Erythroblast (primary cell): ENCODE data around the gene FBXL16.
"Not testable (repeated sequence)": the region's sequence is repeated elsewhere in the genome, so short reads cannot be mapped to it uniquely, and the experiment has no call there.

Experiments used
- DNase-seq, 2 experiments: peaks; one replicate each; lab custom pipeline; 2025; lab: John Stamatoyannopoulos, UW
- GATA1 ChIP-seq: IDR thresholded peaks from 2 replicates; pipeline ENCODE4 v1.6.1; 2011; ENCODE audit warnings: low read depth, mild to moderate bottlenecking, control low read depth, low read length, moderate library complexity
- POLR2A ChIP-seq: IDR thresholded peaks from 2 replicates; pipeline ENCODE4 v1.6.1; 2011; ENCODE audit warnings: mild to moderate bottlenecking, low read length

FBXL16 gene, protein sequence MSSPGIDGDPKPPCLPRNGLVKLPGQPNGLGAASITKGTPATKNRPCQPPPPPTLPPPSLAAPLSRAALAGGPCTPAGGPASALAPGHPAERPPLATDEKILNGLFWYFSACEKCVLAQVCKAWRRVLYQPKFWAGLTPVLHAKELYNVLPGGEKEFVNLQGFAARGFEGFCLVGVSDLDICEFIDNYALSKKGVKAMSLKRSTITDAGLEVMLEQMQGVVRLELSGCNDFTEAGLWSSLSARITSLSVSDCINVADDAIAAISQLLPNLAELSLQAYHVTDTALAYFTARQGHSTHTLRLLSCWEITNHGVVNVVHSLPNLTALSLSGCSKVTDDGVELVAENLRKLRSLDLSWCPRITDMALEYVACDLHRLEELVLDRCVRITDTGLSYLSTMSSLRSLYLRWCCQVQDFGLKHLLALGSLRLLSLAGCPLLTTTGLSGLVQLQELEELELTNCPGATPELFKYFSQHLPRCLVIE

DNA sequence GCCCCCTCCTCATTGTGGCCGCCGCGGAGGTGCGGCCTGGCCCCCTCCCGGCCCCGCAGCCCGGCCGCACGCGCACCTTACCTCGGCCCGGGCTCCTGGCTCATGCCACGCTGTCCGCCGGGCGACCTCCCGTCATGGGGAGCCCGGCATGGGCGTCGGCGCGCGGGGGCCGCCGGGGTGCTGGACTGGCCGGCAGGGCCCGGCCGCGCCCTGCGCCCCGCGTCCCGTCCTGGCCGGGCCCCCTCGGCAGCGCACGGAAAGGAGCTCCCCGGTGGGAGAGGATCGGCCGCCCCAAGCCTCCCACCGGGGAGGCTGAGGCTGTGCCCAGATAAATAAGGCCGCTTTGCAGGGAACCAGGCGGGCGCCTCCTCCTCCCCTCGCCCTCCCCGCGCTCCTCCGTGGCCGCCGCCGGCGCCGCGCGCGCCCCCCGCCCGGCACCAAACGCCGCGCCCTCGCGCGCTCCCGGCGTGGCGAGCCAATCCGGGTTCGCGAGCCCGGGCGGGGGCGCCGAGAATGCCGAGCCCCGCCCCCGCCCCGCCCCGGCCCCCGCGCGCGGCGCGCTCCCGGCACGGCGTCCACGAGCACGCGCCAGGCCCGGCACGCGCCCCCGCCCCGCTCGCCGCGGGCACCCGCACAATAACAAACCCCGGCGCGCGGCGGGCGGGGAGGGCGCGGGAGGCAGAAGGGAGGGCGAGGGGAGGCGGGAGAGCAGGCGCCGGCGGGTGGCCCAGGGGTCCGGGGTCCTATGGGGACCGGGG lies at the start of gene FBXL16:
FBXL16 (minus strand) TSS at position 371 of the 758 bp plus-strand sequence. CDS start 8,396 bp downstream, outside the sequence.
- no peak for DNase-seq
- TF ChIP-seq GATA1 (no peak), POLR2A (no peak)

DNA sequence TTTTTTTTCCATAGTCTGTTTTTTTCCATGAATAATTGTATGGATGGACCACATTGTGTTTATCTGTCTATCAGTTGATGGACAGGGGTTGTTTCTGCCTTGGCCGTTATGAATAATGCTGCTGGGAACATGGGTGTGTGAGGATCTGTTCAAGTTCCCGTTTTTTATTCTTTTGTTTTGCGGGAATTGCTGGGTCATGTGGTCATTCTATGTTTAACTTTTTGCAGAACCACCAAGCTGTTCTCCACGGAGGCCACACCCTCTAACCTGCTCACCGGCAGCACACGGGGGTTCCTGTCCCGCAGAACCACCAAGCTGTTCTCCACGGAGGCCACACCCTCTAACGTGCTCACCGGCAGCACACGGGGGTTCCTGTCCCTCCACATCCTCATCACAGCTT lies 49.1 kb upstream of the FBXL16 start:
- TF ChIP-seq GATA1 (no peak), POLR2A (no peak)
- DNase-seq: no peak

DNA sequence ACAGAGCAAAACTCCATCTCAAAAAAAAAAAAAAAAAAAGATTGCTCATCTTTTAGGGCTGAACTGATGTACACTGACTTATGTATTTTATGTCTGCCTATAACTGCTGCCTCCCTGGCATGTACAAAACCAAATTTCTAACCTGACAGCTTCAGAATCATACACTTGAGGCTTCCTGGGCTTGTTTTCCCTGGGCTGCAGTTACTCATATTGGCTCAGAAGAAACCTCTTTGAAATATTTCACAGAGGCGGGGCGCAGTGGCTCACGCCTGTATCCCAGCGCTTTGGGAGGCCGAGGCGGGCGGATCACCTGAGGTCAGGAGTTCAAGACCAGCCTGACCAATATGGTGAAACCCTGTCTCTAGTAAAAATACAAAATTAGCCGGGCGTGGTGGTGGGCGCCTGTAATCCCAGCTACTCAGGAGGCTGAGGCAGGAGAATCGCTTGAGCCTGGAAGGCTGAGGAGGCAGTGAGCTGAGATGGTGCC lies 48.6 kb upstream of the FBXL16 start:
- not testable (repeated sequence) for DNase-seq

DNA sequence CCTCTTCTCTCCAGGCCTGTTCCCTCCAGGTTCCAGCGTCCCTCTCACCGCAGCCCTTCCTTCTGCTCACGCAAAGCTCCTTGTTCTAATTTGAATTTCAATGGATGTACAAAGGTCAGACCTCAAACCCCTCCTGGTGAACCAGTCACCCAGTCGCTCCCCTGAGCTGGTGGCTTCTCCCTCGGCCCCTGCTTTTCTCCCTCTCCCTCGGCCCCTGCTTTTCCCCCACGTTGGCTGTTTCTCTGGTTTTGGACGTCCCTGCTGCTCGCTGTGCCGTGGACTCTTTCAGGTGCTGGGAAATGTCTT lies 46.4 kb upstream of the FBXL16 start:
- DNase-seq: no peak
- TF ChIP-seq POLR2A (no peak), GATA1 (no peak)

DNA sequence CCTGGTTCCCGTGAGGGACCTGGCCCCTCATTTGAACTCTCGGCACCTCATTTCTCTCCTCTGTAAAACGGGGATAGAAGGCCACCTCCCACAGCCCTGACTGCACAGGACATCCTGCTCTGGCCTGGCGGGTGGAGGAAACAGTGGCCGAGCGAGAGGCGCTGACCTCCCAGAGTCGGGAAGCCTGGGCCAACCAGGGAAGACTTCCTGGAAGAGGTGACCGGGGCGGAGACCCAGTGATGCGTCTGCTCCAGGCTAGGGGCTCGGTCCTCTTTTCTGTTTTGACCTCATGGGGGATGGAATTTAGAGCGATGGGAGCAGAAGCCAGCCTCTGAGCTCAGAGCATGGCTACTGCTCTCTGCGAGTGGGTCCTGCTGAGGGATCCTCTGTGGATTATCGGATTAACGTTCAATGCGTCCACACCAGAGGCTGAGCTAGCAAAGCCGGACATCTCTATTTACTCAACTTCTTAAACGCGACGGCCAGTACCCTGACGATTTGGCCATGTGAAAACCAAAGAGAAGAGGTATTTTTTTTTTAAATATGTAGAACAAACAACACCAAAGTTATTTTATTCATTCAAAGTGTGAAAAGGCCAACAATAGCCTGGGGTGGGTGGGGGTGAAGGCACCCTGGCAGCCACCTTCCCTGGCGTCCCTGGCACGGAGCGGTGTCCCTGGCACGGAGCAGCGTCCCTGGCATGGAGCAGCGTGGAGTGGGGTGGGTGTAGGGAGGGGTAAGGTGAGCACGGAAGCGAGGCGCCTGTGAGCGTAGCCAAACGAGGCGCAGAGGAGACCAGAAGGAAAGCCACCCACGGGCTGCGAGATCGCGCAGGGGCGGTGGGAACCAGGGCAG lies 45.8 kb upstream of the FBXL16 start:
- DNase-seq: no peak
- TF ChIP-seq GATA1 (no peak), POLR2A (no peak)

DNA sequence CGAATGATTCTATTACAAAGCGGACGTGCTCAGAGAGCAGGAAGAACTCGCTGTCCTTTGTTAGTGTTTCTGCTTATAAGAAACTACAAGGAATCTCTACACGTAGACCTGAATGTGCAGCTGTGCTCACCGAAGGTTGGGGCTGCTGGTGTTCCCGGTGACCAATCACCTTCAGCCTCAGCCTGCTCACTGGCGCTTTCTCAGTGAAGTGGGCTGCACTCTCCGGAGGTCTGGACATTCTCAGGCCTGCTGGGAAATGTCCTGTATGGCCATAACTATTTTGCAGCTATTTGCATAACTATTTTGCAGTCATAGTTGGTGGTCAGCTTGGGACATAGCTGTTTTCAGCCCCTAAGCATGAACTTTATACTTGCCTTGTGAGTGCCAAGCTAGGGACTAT lies 44.9 kb upstream of the FBXL16 start:
- TF ChIP-seq GATA1: no peak
- no peak for TF ChIP-seq POLR2A
- DNase-seq: no peak

DNA sequence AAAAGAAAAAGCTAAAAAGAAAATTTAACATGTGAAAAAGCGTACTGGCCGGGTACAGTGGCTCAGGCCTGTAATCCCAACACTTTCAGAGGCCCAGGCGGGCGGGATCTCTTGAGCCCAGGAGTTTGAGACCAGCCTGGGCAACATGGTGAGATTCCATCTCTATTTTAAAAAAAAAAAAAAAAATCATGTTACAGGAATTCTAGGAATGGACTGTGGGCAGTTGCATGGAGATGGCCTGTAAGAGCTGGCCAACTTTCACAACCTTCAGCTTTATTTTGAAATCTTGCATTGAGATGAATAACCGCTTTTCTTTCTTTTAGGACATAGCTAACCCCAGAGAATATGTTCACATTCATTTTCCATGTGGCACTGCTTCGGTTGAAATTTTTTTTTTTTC lies 43.4 kb upstream of the FBXL16 start:
- DNase-seq: no peak
- TF ChIP-seq POLR2A: no peak
- TF ChIP-seq GATA1: no peak

DNA sequence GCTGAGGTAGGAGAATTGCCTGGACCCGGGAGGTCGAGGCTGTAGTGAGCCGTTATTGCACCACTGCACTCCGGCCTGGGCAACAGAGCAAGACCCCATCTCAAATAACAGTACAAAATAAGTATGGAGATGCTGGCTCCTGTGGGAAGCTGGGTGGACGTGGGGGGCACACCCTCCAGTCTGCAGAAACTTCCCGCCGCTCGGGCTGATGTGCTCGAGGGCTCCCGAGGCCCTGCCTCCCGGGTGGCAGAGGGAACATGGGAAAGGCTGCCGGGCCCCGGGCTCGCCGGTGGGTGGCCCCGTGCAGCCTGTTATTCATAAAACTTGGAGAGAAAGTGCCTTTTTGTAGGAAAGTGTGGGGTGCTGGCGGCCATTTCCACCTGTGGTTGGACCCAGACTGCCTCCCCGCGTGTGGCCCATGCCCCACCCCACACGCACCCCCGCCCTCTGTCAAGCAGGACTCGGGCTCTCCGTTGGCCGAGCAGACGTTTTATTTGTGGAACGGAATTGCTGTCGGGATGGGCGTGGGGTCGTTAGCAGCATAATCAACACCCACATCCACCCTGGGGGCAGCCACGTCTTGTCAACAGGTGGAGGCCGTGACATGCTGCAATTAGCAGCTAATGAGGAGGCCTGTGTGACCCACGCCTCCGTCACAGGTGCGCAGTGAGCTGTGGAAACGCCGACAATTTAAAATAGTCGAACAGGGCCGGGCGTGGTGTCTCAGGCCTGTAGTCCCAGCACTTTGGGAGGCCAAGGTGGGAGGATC lies 42.6 kb upstream of the FBXL16 start:
- TF ChIP-seq POLR2A: no peak
- TF ChIP-seq GATA1: no peak
- no peak for DNase-seq

DNA sequence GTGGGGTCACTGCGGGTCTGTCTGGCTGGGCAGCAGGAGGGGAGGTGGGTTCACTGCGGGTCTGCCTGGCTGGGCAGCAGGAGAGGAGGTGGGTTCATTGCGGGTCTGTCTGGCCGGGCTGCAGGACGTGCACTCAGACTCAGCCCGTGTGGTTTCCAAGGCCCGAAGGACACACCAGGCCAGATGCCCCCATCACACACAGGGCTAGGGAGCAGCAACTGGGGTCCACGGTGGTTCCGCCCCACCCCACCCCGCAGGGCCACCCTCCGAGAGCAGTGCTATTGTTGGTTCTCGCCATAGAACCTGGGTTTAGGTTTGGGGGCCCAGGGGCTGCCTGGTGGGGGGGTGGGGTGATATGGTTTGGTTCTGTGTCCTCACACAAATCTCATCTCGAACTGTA lies 41.0 kb upstream of the FBXL16 start:
- no peak for DNase-seq
- TF ChIP-seq GATA1 (no peak), POLR2A (no peak)

DNA sequence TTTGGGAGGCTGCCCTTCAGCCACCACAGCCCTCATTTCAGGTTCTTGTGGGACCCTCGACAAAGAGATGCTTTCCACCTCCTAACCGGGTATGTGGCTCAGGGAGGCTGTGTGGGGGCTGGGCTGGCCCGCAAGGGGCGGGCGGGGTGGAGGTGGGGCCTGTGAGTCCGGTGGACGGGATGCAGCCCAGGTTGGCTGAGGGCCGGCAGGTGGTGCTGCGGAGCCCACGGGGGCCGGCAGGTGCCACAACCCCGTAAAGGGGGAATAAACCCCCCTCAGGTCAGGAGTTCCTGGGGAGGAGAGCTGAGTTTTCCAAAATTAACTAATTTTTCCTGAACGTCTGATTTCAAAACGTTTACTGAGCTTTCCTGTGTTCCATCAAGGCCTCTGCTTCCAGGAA lies 40.1 kb upstream of the FBXL16 start:
- no peak for DNase-seq
- TF ChIP-seq POLR2A (no peak), GATA1 (no peak)

DNA sequence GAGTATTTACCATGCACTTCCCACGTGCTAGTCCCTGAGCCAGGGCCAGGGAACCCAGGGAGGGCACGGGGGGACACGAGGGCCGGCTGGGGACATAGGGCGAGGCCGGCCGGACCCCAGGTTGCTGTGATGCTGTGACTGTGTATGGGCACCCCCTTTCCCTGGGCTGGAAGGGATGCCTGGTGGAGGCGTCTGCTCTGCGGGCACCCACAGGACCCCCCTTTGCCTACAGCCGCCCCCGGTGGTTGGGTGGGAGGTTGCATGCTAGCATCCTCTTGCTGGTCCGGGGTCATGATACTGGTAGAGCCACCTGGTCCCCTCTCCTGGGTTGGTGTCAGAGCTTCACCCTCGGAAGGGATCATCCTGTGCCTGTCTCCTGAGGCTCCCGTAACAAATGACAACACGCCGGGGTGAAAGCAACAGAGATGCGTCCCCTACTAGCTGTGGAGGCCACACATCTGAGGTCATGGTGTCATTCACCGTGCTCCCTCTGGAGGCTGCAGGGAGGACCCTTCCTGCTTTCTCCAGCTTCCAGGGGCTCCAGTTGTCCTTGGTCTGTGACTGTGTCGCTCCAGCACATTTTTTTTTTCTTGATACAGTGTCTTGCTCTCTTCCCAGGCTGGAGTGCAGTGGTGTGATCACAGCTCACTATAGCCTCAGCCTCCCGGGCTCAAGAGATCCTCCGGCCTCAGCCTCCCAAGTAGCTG lies 38.3 kb upstream of the FBXL16 start:
- no peak for DNase-seq

DNA sequence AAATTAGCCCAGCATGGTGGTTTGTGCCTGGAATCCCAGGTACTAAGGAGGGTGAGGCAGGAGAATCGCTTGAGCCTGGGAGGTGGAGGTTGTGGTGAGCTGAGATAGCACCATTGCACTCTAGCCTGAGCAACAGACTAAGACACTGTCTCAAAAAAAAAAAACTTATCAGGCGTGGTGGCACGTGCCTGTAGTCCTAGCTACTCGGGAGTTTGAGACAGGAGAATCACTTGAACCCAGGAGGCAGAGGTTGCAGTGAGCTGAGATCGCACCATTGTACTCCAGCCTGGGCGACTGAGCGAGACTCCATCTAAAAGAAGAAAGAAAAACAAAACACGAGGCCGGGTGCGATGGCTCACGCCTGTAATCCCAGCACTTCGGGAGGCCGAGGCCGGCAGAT lies 37.3 kb upstream of the FBXL16 start:
- not testable (repeated sequence) for DNase-seq

More for the DNA sequence above, 38.3 kb upstream of the FBXL16 start:
- TF ChIP-seq POLR2A: no peak
